Upper lobe of right lung (tissue), 1 donor: ENCODE results near the gene CNTNAP1. TPM values are rescaled to one million over a fixed set of nuclear protein-coding genes. Genes with fewer than 3 reads are reported as not detected.

Experiments used
- ATAC-seq: fragments of 200-7000 bp; cut with Tn5 transposase; one replicate; pipeline ENCODE4 v1.9.1; 2020; ENCODE audit warnings: mild to moderate bottlenecking, moderate library complexity
- DNase-seq: peaks from one replicate; pipeline ENCODE4 v3.0.0-alpha.2; 2020
- H3K27ac ChIP-seq: fragments of 200-600 bp; one replicate; pipeline ENCODE4 v1.8.0; 2022
- H3K27me3 ChIP-seq: fragments of 200-600 bp; one replicate; pipeline ENCODE4 v1.8.0; 2022; ENCODE audit warnings: mild to moderate bottlenecking
- H3K36me3 ChIP-seq: fragments of 200-600 bp; one replicate; pipeline ENCODE4 v1.8.0; 2022
- H3K4me1 ChIP-seq: fragments of 200-600 bp; one replicate; pipeline ENCODE4 v1.8.0; 2022
- H3K4me3 ChIP-seq: fragments of 200-600 bp; one replicate; pipeline ENCODE4 v1.8.0; 2022; ENCODE audit warnings: mild to moderate bottlenecking
- H3K9me3 ChIP-seq: fragments of 200-600 bp; one replicate; pipeline ENCODE4 v1.8.0; 2022
- CTCF ChIP-seq: fragments of 200-600 bp; IDR thresholded peaks from one replicate; pipeline ENCODE4 v1.8.0; 2022; ENCODE audit warnings: antibody characterized with exemption
- intact Hi-C: fragments of 100-400 bp; cut with DNase I; formaldehyde crosslinking; loops from one replicate; pipeline ENCODE4 v1.11.0; 2022
- total RNA-seq: library from RNA; stranded (reverse); fragmentation: NEBNext Ultra II Directional; extraction: Animal tissue kit (Norgen Biotek cat#: 25700); gene quantifications from one replicate; pipeline ENCODE4 v1.2.1, GENCODE V29; 2021
- donor health status: DM: no; HTN: yes; CAD: no; lungs with severe emphysema.

Gene CNTNAP1
- total RNA-seq, 1 donor from 2014 or later = 6.5 TPM

GRCh38 chr17:42673885-42674754 is 8.2 kb upstream of the CNTNAP1 start:
- TF ChIP-seq CTCF = peak; percentile 56
- intact Hi-C loops = no loop called here
- Histone ChIP-seq H3K4me3 (peak overlapping the region; percentile 89), H3K4me1 (peaks cover 54% of the 10 kb centered on the region), H3K27me3 (no peaks in the 10 kb centered on the region), H3K9me3 (no peaks in the 10 kb centered on the region), H3K36me3 (peaks cover 43% of the 10 kb centered on the region), H3K27ac (peak overlapping the region; percentile 87)
- DNase-seq (peak; percentile 81), ATAC-seq (no peak)

GRCh38 chr17:42674755-42675347 is 7.5 kb upstream of the CNTNAP1 start:
- DNase-seq (peak; percentile 71), ATAC-seq (no peak)
- H3K36me3 ChIP-seq = peaks cover 36% of the 10 kb centered on the region
- intact Hi-C loops = no loop called here
- no peaks in the 10 kb centered on the region for H3K27me3 ChIP-seq
- TF ChIP-seq CTCF = no peak
- H3K9me3 ChIP-seq = no peaks in the 10 kb centered on the region
- peaks cover 55% of the 10 kb centered on the region for H3K4me1 ChIP-seq
- H3K27ac ChIP-seq = peak overlapping the region; percentile 87
- peak overlapping the region; percentile 89 for H3K4me3 ChIP-seq

- Histone ChIP-seq H3K9me3 (no peaks in the 10 kb centered on the region), H3K27me3 (no peaks in the 10 kb centered on the region), H3K4me1 (peaks cover 59% of the 10 kb centered on the region), H3K4me3 (peak overlapping the region; percentile 89), H3K27ac (peak overlapping the region; percentile 87), H3K36me3 (peaks cover 32% of the 10 kb centered on the region)
- no peak for ATAC-seq
- intact Hi-C loops = no loop called here
- no peak for TF ChIP-seq CTCF
- DNase-seq = peak; percentile 71
These were observed 6.9 kb upstream of the CNTNAP1 start for GRCh38 chr17:42675348-42675964.

- H3K27me3 ChIP-seq = no peaks in the 10 kb centered on the region
- peak; percentile 88 for DNase-seq
- H3K4me3 ChIP-seq = peak overlapping the region; percentile 89
- intact Hi-C loops = loop anchor here (2.0 kb wide), 1 partner anchor 97 kb away; no protein-coding TSS in a partner anchor
- no peak for TF ChIP-seq CTCF
- H3K9me3 ChIP-seq = no peaks in the 10 kb centered on the region
- peaks cover 57% of the 10 kb centered on the region for H3K4me1 ChIP-seq
- peak; percentile 20 for ATAC-seq
- H3K36me3 ChIP-seq = peaks cover 27% of the 10 kb centered on the region
- peak overlapping the region; percentile 87 for H3K27ac ChIP-seq
These were observed 6.3 kb upstream of the CNTNAP1 start for GRCh38 chr17:42675965-42676423.

GRCh38 chr17:42676424-42677011 is 5.8 kb upstream of the CNTNAP1 start, which contains the start of gene PLEKHH3:
TSS of gene PLEKHH3 (minus strand) at chr17:42676994. CDS start at chr17:42676563, 431 bp downstream.
- DNase-seq (no peak), ATAC-seq (no peak)
- no peaks in the 10 kb centered on the region for H3K9me3 ChIP-seq
- peak within 1 kb of the TSS; percentile 89 for H3K27ac ChIP-seq
- peaks cover 22% of the 10 kb centered on the region for H3K36me3 ChIP-seq
- no peaks in the 10 kb centered on the region for H3K27me3 ChIP-seq
- peak within 1 kb of the TSS; percentile 89 for H3K4me3 ChIP-seq
- H3K4me1 ChIP-seq = peaks cover 54% of the 10 kb centered on the region
- TF ChIP-seq CTCF = peak; percentile 28
- intact Hi-C loops = loop anchor here (2.0 kb wide), 1 partner anchor 98 kb away; no protein-coding TSS in a partner anchor
